AG20443 (cell line): ENCODE measurements around the gene MRPS34.
"Not testable (repeated sequence)": the region's sequence is repeated elsewhere in the genome, so short reads cannot be mapped to it uniquely, and the experiment has no call there.

Experiments
- DNase-seq: peaks from one replicate; pipeline ENCODE4 v3.0.0; 2012; ENCODE audit warnings: low spot score, mixed read lengths

The MRPS34 gene

GRCh38 chr16:1749152-1750117 lies 23.5 kb downstream of the MRPS34 start:
- no peak for DNase-seq

GRCh38 chr16:1747934-1748333 lies 25.0 kb downstream of the MRPS34 start:
- DNase-seq: no peak

GRCh38 chr16:1746693-1747195 lies 26.2 kb downstream of the MRPS34 start:
- no peak for DNase-seq

GRCh38 chr16:1745900-1746692 lies 26.8 kb downstream of the MRPS34 start:
- DNase-seq: no peak

- peak; percentile 78 for DNase-seq
These were observed 27.6 kb downstream of the MRPS34 start for GRCh38 chr16:1745181-1745899.

DNA sequence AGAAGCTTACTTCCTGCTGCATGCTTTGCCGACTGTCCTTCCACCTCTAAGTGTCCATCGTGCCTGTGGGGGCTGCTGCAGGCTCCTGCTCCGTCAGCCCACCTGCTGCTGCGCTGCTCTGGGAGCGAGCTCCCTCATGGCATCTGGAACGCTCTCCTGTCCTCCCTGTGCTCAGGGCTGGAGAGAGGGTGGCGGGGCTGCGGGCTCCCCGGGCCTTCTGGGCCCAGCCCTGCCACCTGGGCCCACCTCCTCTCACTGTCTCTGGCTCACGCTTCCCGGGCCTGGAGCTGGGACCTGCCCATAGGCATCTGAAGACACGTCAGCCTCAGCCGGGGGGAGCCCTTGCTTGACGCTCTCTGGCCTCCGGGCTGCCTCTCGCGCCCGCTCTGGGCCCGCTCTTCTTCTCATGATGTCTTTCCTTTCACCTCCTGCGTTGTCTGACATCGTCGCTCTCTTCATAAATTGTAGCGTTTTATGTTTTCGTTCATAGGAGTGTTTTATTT lies 28.5 kb downstream of the MRPS34 start:
- DNase-seq: no peak

- DNase-seq: no peak
These were observed 29.3 kb downstream of the MRPS34 start for GRCh38 chr16:1743376-1744337.

DNA sequence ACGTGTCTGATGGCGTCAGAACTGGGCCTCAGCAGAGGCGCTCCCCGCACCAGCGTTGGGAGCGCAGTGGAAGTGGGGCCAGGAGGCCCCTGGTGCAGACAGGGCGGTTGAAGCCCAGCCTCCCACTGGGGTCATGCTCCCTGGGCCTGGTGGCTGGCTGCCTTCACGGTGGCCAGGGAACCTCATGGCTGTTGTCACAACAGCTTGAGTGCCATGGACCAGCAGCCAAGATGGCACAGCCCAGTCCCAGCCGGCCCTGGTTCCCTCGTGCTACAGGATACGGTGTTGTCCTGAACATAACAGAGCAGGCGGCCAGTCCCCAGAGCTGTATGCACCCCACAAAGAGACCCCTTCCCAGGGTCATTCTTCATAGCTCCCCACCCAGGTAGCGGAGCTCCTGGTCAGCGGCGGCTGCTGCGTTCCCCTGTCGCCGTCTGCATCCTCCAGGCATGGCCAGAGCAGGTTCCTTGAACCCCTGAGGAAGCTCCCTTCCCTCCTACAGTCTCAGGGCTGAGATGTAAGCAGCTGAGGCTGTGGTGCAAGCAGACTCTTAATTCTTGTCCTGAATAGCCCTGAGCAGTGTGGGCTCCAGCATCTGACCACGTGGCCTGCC lies 31.3 kb downstream of the MRPS34 start:
- DNase-seq: no peak

GRCh38 chr16:1740781-1741490 lies 32.0 kb downstream of the MRPS34 start:
- no peak for DNase-seq

DNA sequence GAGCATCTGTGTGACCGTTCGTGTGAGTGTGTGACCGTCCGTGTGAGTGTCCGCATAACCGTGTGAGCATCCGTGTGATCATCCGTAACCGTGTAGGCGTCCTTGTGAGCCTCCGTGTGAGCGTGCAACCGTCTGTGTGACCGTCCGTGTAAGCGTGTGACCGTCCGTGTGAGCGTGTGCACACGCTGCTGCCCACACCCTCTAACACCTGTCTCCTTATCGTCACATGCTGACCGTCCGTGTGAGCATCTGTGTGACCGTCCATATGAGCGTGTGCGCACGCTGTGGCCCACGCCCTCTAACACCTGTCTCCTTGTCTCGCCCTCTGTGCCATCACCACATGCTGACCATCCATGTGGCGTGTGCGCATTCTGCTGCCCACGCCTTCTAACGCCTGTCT lies 32.7 kb downstream of the MRPS34 start:
- no peak for DNase-seq

DNA sequence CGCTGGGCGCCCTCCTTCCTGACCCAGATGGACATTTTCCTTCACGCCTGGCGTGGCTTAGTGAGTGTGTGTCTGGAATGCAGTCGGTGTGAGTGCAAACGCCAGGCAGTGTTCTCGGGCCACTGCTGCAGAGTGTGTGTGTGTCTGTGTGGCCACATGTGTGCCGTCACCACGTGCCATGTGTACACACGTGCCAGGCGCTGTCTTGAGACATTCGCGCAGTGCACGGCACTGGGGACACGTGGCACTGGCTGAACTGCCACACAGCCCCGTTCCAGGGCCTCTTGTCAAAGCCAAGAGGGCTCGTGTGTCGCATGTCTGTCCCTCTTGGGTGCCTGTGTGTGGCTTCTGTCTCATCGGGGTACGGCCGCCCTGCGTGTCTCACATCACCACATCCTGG lies 38.1 kb downstream of the MRPS34 start:
- no peak for DNase-seq

- no peak for DNase-seq
These were observed 38.8 kb downstream of the MRPS34 start for GRCh38 chr16:1734123-1734522.

DNA sequence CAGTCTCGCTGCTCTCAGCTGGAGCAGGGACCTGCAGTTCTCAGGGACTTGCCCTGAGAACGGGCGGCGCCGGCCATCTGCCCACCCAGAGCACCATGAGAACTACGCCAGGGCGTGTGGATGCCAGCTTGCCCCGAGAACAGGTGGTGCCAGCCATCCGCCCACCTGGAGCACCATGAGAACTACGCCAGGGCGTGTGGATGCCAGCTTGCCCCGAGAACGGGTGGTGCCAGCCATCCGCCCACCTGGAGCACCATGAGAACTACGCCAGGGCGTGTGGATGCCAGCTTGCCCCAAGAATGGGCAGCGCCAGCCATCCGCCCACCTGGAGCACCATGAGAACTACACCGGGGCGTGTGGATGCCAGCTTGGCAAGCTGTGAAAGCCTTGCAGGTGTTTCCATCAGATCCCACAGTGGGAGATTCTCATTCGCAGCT lies 40.4 kb downstream of the MRPS34 start:
- not testable (repeated sequence) for DNase-seq

- DNase-seq: no peak
These were observed 40.9 kb downstream of the MRPS34 start for GRCh38 chr16:1732071-1732470.

DNA sequence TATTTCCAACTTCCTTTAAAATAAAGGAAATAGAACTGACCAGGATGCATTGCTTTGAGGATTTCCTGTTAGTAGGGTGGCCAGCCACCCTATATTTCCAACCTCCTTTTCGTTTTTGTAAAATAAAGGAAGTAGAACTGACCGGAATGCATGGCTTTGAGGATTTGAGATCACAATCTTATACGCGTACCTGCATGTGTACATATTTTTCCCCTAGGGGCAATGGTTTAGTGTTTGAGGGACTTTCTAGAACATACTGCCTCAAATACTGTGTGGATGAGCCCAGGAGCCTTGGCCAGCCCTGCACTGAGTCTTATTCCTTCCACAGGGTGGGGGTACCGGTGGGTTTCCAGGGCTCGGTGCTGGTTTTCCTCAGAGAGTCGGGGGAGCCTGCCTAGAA lies 41.3 kb downstream of the MRPS34 start:
- no peak for DNase-seq

DNA sequence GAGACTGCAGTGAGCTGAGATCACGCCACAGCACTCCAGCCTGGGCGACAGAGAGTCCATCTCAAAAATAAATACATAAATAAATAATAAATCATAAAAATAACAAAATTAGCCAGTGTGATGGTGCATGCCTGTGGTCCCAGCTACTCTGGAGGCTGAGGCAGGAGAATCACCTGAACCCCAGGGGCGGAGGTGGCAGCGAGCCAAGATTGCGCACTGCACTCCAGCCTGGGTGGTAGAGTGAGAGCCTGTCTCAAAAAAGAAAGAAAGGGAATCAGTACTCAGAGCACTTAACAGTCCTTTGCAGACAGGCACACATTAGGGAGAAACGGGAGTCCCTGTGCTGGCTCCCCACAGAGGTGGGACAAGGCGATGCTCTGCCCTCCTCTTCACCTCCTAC lies 41.9 kb downstream of the MRPS34 start:
- no peak for DNase-seq

DNA sequence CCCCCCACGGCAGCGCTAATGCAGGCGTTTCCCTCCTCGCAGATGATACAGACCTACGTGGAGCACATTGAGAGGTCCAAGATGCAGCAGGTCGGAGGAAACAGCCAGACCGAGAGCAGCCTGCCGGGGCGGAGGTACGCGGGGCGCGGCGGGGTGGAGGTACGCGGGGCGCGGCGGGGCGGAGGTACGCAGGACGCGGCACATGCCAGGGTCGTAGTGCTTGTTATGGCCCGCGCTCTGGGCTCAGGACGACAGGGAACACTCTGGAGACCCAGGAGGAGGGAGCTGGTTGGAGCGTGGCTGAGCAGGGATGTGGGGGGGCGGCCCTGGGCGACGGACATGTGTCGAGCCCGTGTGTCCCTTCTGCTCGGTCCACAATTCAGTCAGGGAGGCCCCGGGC lies 43.5 kb downstream of the MRPS34 start:
- DNase-seq: no peak

DNA sequence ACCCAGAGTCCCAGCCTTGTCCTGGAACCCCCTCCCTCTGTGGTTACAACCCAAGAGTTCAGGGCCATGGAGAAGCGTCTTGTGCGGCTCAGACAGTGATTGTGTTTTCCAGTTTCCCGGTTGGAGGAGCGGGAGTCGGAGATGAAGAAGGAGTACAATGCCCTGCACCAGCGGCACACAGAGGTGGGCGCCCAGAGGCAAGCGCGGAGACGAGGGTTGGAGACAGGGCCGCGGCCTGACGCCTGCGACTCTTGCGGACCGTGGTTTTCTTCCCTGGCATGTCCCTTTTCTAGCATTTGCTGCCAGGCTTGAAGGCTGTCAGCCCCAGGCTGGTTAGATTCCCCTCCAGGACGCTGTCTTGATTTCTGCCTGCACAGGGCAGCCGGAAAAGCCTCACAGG lies 43.9 kb downstream of the MRPS34 start:
- DNase-seq: no peak
